ENCODE data around the gene IFRD1.

IFRD1 gene

DNA sequence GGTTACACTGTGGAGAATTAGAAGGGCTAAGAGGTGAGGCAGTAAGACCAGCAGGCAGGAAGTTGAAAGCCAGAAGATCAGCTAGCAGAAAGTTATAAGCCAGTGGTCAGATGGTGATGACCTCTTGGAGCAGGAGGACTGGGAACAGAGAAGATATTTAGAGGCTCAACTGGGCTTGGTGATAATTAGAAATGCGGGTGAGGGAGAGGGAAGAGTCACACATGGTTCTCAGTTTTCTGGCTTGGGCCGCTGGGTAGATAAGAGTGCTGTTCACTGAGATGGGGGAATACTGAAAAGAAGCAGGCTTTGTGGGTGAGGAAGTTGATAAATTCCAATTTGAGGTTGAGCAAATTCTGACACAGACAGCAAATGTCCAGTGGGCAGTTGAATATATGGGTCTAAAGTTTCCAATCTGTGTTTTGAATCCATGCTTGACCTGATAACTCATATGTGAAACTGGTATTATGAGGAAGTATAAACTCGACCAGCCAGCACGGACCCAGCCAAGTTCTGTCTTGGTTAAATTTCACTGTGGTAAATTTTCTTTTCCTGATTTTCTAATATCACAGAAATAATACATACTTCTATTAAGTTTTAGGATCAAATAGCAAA is 53.2 kb downstream of the IFRD1 start:
- in situ Hi-C loops (cut with MboI; ENCODE audit: low sequenced_read_pairs, unreplicated experiment) = no loop called here
- TF ChIP-seq, protein P1, sequence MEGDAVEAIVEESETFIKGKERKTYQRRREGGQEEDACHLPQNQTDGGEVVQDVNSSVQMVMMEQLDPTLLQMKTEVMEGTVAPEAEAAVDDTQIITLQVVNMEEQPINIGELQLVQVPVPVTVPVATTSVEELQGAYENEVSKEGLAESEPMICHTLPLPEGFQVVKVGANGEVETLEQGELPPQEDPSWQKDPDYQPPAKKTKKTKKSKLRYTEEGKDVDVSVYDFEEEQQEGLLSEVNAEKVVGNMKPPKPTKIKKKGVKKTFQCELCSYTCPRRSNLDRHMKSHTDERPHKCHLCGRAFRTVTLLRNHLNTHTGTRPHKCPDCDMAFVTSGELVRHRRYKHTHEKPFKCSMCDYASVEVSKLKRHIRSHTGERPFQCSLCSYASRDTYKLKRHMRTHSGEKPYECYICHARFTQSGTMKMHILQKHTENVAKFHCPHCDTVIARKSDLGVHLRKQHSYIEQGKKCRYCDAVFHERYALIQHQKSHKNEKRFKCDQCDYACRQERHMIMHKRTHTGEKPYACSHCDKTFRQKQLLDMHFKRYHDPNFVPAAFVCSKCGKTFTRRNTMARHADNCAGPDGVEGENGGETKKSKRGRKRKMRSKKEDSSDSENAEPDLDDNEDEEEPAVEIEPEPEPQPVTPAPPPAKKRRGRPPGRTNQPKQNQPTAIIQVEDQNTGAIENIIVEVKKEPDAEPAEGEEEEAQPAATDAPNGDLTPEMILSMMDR (IDR thresholded peaks at IDR 0.05; ENCODE audit: borderline replicate concordance, control extremely low read depth, extremely low read depth, insufficient read depth, missing control alignments) = no peak
- DNase-seq (ENCODE audit: low spot score) = no peak

GRCh38 chr7:112504093-112504695 is 53.9 kb downstream of the IFRD1 start:
- TF ChIP-seq, protein P1 (IDR thresholded peaks at IDR 0.05; ENCODE audit: borderline replicate concordance, control extremely low read depth, extremely low read depth, insufficient read depth, missing control alignments) = no peak
- in situ Hi-C loops (cut with MboI; ENCODE audit: low sequenced_read_pairs, unreplicated experiment) = no loop called here

DNA sequence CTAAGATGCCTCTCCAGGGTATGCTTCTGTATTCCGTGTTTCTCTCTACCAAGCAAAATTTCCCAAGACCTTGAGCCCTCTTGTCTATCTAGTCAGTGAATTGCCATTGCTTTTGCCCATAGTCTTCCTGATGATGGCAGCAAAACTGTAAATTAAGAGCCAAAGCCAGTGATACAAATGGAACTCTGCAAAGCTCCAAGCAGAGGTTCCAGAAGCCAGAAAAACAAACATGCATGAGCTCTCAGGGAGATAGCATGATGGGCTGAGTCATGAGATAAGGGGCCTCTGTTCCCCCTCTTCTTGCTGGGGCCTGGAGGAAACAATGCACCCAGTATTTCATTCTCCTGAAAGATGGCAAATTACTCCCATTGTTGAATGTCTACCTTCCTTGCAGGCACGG is 55.2 kb downstream of the IFRD1 start:
- TF ChIP-seq, protein P1 (IDR thresholded peaks at IDR 0.05; ENCODE audit: borderline replicate concordance, control extremely low read depth, extremely low read depth, insufficient read depth, missing control alignments) = no peak
- in situ Hi-C loops (cut with MboI; ENCODE audit: low sequenced_read_pairs, unreplicated experiment) = no loop called here
- DNase-seq (ENCODE audit: low spot score) = no peak

More at GRCh38 chr7:112504093-112504695, 53.9 kb downstream of the IFRD1 start:
- DNase-seq (ENCODE audit: low spot score) = no peak

- TF ChIP-seq, protein P1 (IDR thresholded peaks at IDR 0.05; ENCODE audit: borderline replicate concordance, control extremely low read depth, extremely low read depth, insufficient read depth, missing control alignments) = no peak
- in situ Hi-C loops (cut with MboI; ENCODE audit: low sequenced_read_pairs, unreplicated experiment) = no loop called here
- DNase-seq (ENCODE audit: low spot score) = no peak
These were observed 58.1 kb downstream of the IFRD1 start for GRCh38 chr7:112508404-112508803.

GRCh38 chr7:112509402-112509801 is 59.1 kb downstream of the IFRD1 start:
- in situ Hi-C loops (cut with MboI; ENCODE audit: low sequenced_read_pairs, unreplicated experiment) = no loop called here
- DNase-seq (ENCODE audit: low spot score) = no peak
- TF ChIP-seq, protein P1 (IDR thresholded peaks at IDR 0.05; ENCODE audit: borderline replicate concordance, control extremely low read depth, extremely low read depth, insufficient read depth, missing control alignments) = no peak

DNA sequence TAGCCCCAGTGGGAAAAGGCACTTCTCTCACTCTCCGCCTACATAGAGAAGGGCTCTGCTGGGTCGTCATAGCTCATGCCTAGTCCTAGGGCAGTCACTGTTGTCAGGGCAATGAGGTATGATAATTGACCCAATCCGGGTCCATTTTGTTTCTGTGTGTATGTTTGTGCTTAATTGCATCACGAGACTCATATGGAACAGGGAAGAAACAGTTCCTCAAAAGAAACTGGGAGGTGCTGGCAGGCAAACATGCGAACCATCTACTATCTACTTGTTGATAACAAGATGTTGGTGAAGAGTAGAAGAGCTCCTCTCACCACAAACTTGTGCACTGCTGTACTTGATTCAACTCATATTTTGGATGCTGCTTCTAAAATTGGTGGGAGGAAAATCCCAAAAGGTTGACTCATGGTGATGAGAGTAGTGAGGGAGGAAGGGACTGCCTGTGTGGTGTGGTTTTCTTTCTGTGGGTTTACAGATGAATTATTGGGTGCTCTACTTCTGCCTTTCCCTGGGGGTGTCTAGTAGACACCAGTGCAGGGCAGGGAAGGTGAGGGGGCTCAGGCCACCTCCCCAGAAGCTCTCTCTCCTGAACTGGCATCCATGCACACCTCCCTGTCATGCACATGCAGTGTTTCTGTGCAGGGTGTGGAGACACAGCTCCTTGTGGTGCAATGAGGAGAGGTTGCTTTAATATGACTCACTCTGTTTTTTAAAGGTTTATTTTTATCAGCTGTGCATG is 59.9 kb downstream of the IFRD1 start:
- in situ Hi-C loops (cut with MboI; ENCODE audit: low sequenced_read_pairs, unreplicated experiment) = no loop called here
- TF ChIP-seq, protein P1 (IDR thresholded peaks at IDR 0.05; ENCODE audit: borderline replicate concordance, control extremely low read depth, extremely low read depth, insufficient read depth, missing control alignments) = no peak
- peak; percentile 53 for DNase-seq (ENCODE audit: low spot score)

All from GM13976 (cell line).